ENCODE measurements around the gene SLC19A1.

SLC19A1 gene

GRCh38 chr21:45515241-45516061 lies 26.8 kb downstream of the SLC19A1 start:
- intact Hi-C loops (cut with DNase I; ENCODE audit: low total_unique reads) = no loop called here
- Histone ChIP-seq H3K27ac (no peak overlapping the region), H3K9me3 (peaks cover 0 to 21% (median 18%) of the 10 kb centered on the region in 3 donors), H3K36me3 (peaks cover 21 to 39% (median 22%) of the 10 kb centered on the region in 3 donors), H3K4me1 (peaks cover 0 to 17% (median 0%) of the 10 kb centered on the region in 4 donors), H3K27me3 (no peaks in the 10 kb centered on the region), H3K4me3 (no peak overlapping the region)
- peak in 1 of 2 donors; percentile 62 for DNase-seq
- TF ChIP-seq CTCF (IDR thresholded peaks at IDR 0.05) = no peak

GRCh38 chr21:45514311-45515021 lies 27.8 kb downstream of the SLC19A1 start:
- intact Hi-C loops (cut with DNase I; ENCODE audit: low total_unique reads) = no loop called here
- no peak overlapping the region for H3K27ac ChIP-seq

GRCh38 chr21:45513741-45514310 lies 28.4 kb downstream of the SLC19A1 start:
- peak in 1 of 2 donors; percentile 63 for DNase-seq
- H3K9me3 ChIP-seq = peaks cover 0 to 8% (median 6%) of the 10 kb centered on the region in 3 donors
- peaks cover 0 to 17% (median 0%) of the 10 kb centered on the region in 4 donors for H3K4me1 ChIP-seq
- no peak overlapping the region for H3K4me3 ChIP-seq
- no peak for TF ChIP-seq CTCF (IDR thresholded peaks at IDR 0.05)
- H3K36me3 ChIP-seq = peaks cover 34 to 55% (median 34%) of the 10 kb centered on the region in 3 donors
- no peak overlapping the region for H3K27ac ChIP-seq
- no peaks in the 10 kb centered on the region for H3K27me3 ChIP-seq
- intact Hi-C loops (cut with DNase I; ENCODE audit: low total_unique reads) = no loop called here

More at GRCh38 chr21:45514311-45515021, 27.8 kb downstream of the SLC19A1 start:
- Histone ChIP-seq H3K9me3 (peaks cover 0 to 15% (median 11%) of the 10 kb centered on the region in 3 donors), H3K27me3 (no peaks in the 10 kb centered on the region), H3K4me3 (no peak overlapping the region), H3K4me1 (peaks cover 0 to 17% (median 0%) of the 10 kb centered on the region in 4 donors), H3K36me3 (peaks cover 30 to 49% (median 30%) of the 10 kb centered on the region in 3 donors)
- peak in 1 of 2 donors; percentile 66 for DNase-seq
- no peak for TF ChIP-seq CTCF (IDR thresholded peaks at IDR 0.05)

- DNase-seq = peak in 1 of 2 donors; percentile 66
- intact Hi-C loops (cut with DNase I; ENCODE audit: low total_unique reads) = no loop called here
- Histone ChIP-seq H3K27ac (no peak overlapping the region), H3K4me3 (no peak overlapping the region), H3K36me3 (peaks cover 34 to 60% (median 34%) of the 10 kb centered on the region in 3 donors), H3K4me1 (peaks cover 0 to 17% (median 0%) of the 10 kb centered on the region in 4 donors), H3K27me3 (no peaks in the 10 kb centered on the region), H3K9me3 (peaks cover 0 to 2% (median 0%) of the 10 kb centered on the region in 3 donors)
- no peak for TF ChIP-seq CTCF (IDR thresholded peaks at IDR 0.05)
Measured at GRCh38 chr21:45513003-45513717, 29.1 kb downstream of the SLC19A1 start.

- Histone ChIP-seq H3K9me3 (no peaks in the 10 kb centered on the region), H3K4me1 (peaks cover 0 to 17% (median 0%) of the 10 kb centered on the region in 4 donors), H3K27ac (no peak overlapping the region), H3K36me3 (peaks cover 34 to 63% (median 34%) of the 10 kb centered on the region in 3 donors), H3K27me3 (no peaks in the 10 kb centered on the region), H3K4me3 (no peak overlapping the region)
- peak in 1 of 2 donors; percentile 70 for DNase-seq
- TF ChIP-seq CTCF (IDR thresholded peaks at IDR 0.05) = no peak
- intact Hi-C loops (cut with DNase I; ENCODE audit: low total_unique reads) = no loop called here
Measured at GRCh38 chr21:45512626-45513002, 29.6 kb downstream of the SLC19A1 start.

Data from tibial artery (tissue), 4 donors.